NB4 (cell line): ENCODE results near the gene RPL13.

Experiments used
- CTCF ChIP-seq: IDR thresholded peaks from one replicate; pipeline ENCODE4 v1.5.1; 2012; ENCODE audit warnings: low read depth, low read length
- POLR2A ChIP-seq: IDR thresholded peaks from 2 replicates; pipeline ENCODE4 v1.6.1; 2011; ENCODE audit warnings: mild to moderate bottlenecking; ENCODE audit not compliant: insufficient read length; ENCODE audit errors: extremely low read depth

DNA sequence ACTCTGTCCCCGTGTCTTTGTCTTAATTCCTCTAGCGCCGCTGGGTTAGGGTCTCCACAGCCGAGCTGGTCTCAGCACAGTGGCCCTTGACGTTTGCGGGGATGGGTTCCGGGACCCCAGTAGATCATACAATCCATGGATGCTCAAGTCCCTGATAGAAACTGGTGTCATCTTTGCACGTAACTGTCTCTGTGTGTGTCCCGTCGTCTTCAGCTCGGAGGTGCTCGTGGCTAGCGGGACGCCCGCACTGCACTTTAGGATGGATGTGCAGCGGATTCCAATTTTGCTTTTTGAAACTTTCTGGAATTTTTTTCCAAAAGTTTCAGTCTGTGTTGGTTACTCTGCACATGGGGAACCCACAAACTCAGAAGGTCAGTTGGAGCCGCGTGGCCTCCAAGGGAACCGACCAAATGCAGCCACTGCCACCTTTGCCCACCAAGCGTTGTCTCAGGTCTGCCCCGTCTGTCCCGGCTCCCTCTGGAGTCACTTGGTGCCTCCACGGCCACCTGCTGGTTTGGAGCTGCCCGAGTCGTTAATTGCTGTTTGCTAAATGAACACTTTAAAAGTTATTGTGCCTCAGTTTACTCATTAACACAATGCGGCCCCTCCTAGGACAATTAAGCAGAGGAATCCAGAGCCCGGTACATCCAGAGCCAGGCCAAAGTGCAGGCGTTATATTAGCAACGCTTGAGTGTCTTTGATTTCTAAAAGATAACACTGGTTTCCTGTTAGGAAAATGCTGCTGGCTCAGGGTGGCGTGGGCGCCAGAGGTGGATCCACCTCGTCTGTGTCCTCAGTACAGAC lies 47.7 kb downstream of the RPL13 start:
- TF ChIP-seq CTCF: no peak
- no peak for TF ChIP-seq POLR2A
